K562 (cell line): ENCODE results near the gene PAX2.

Experiments
- SPI1 ChIP-seq: IDR thresholded peaks from 2 replicates; pipeline ENCODE4 v1.6.1; 2011; ENCODE audit warnings: low read depth, low read length, control low read depth, borderline replicate concordance
- TF ChIP-seq, protein P1 (sequence below): fragments of 450-650 bp; formaldehyde crosslinking; IDR thresholded peaks from 2 replicates; pipeline ENCODE4 v1.4.0; 2022; ENCODE audit warnings: missing genetic modification characterization
- TF ChIP-seq, protein P2 (sequence below), 3 experiments: IDR thresholded peaks in 2 of 3; conservative IDR thresholded peaks in 1 of 3; 2 replicates each; pipeline ENCODE4 v1.5.1; 2011 to 2012; ENCODE audit warnings: low read length in 3 of 3, mild to moderate bottlenecking in 3 of 3, control low read depth in 2 of 3, improper control_type of control experiment in 1 of 3, inconsistent platforms in 1 of 3, low read depth in 1 of 3, mixed read lengths in 1 of 3, moderate library complexity in 1 of 3; ENCODE audit not compliant: insufficient read depth in 2 of 3

DNA sequence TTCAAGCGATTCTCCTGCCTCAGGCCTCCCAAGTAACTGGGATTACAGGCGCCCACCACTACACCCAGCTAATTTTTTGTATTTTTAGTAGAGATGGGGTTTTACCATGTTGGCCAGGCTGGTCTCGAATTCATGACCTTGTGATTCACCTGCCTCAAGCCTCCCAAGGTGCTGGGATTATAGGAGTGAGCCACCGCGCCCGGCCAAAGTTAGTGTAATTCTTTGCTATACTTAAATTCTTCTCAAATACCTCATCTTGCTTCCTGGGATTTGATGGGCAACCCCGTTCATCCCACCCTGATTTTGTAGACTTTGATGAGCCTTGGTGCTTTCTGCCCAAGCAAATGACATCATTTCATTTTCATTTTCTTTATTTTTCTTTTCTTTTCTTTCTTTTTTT is 54.5 kb downstream of the PAX2 start:
- no peak for TF ChIP-seq SPI1
- TF ChIP-seq, protein P1, sequence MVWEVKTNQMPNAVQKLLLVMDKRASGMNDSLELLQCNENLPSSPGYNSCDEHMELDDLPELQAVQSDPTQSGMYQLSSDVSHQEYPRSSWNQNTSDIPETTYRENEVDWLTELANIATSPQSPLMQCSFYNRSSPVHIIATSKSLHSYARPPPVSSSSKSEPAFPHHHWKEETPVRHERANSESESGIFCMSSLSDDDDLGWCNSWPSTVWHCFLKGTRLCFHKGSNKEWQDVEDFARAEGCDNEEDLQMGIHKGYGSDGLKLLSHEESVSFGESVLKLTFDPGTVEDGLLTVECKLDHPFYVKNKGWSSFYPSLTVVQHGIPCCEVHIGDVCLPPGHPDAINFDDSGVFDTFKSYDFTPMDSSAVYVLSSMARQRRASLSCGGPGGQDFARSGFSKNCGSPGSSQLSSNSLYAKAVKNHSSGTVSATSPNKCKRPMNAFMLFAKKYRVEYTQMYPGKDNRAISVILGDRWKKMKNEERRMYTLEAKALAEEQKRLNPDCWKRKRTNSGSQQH (CRISPR knock-in tag), result no peak
- TF ChIP-seq, protein P2, sequence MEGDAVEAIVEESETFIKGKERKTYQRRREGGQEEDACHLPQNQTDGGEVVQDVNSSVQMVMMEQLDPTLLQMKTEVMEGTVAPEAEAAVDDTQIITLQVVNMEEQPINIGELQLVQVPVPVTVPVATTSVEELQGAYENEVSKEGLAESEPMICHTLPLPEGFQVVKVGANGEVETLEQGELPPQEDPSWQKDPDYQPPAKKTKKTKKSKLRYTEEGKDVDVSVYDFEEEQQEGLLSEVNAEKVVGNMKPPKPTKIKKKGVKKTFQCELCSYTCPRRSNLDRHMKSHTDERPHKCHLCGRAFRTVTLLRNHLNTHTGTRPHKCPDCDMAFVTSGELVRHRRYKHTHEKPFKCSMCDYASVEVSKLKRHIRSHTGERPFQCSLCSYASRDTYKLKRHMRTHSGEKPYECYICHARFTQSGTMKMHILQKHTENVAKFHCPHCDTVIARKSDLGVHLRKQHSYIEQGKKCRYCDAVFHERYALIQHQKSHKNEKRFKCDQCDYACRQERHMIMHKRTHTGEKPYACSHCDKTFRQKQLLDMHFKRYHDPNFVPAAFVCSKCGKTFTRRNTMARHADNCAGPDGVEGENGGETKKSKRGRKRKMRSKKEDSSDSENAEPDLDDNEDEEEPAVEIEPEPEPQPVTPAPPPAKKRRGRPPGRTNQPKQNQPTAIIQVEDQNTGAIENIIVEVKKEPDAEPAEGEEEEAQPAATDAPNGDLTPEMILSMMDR (IDR thresholded peaks at IDR 0.05 in 2 of 3, conservative IDR thresholded peaks at IDR 0.05 in 1 of 3; ENCODE audit: insufficient read depth in 2 of 3, low read depth in 1 of 3, low read length in 3 of 3), result no peak
